GM19468 (cell line): ENCODE results near the gene HIVEP3.

Experiments
- ATAC-seq: cut with Tn5 transposase; IDR thresholded peaks from one replicate; pipeline ENCODE4 v1.9.1; 2021; ENCODE audit warnings: mild to moderate bottlenecking, moderate library complexity, moderate number of reproducible peaks; ENCODE audit not compliant: unreplicated experiment; ENCODE audit errors: extremely low read depth

HIVEP3 gene

DNA sequence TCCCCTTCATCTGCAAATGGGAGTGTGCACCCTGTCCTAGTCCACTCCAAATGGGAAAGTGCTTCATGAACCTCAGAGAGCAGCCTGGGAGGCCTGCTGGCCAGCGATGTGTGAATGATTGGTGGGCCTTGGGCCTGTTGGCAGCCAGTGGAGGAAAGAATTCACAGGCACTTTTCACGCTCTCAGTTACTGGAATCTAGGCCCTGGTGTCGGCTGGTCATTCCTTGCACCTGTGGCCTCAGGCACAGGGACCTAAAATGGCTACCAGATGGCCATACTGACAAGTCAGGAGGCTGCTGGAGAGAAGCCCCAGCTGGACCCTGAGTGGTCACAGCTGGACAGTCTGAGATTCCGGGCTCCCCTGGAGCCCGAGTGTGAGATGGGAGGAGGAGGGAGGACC, 415.8 kb downstream of the HIVEP3 start:
- no peak for ATAC-seq

DNA sequence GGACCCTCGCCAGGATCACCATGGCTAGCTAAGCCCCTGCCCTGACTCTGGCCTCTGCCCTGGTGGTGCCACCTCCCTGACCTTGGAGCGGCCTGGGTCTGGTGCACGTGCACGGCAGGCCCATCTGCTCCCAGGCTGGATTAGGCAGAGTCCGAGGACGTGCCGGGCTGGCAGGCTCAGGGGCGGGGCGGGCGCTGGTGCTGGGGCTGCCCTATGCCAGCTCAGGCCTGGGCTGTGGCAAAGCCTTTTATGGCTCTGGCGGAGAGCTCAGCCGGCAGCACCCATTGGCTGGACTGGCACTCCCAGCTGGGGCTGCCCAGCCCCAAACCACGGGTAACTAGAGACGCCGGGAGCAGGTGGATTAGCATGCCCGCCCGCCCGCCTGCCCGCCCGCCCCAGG, 417.1 kb downstream of the HIVEP3 start:
- no peak for ATAC-seq

DNA sequence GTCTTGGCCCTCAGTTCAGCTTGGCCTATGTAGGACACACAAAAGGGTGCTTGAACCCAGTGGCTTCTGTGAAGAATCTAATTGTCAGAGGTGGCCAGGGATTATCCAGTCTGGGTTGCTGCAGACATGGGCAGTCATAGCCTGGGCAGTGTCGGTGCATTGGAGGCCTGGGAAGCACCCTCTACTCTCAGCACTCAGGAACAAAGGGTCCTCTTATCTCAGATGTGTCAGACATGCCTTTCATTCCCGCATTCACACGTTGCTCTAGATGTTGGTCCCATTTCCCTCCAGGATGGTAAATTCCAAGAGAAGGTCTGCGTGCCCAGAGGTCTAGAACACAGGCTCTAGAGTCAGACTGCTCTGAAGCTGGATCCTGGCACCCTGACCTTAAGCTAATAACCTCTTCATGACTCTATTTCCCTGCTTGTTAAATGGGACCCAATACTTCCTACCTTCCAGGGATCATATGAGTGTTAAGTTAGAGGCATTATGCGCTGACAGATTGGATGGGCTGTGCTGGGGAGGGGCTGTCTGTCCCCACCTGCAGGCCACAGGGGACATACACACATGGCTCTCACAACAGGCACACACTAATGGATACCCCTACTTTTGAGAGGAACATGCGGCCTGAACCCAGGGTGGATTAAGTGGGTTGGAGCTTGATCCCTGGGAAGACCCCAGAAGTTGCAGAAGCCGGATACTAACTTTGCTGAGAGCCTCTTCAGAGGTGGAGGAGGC, 417.8 kb downstream of the HIVEP3 start:
- ATAC-seq: no peak

DNA sequence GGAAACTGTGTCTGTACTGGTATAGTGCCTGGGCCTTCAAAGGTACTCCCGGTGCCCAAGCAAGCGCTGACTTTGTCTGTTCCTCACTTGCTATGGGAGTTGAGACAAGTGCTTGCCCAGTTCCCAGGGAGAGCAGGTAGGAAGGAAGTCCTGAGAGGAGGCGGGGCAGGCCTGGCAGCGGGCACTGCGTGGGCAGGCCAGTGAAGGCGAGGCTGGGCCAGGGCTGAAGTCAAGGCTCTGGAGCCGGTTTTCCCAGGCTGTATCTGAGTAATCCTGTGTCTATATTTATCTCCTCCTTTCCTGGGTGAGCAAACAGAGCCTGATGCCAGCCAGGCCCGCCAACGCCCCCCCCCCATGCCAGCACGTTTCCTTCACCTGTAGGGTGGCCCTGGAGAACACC, 418.3 kb downstream of the HIVEP3 start:
- ATAC-seq: no peak

DNA sequence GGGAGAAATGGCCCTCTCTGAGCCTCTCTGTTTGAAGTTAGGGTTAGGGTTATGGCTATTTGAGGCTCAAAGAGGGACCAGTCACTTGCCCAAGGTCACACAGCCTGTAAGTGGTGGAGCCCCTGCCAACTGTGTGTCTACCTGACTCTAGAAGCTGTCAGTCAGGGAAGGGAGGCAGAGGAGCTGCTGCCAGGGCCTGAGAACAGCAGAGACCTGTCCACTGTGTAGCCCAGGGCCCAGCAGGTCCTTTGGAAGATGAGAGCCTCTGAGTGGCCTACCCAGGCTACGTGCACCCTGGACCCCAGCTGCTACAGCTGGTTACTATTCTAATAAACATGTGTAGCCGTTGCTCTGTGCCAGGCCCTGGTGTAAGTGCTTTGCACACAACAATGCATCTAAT, 419.1 kb downstream of the HIVEP3 start:
- no peak for ATAC-seq

DNA sequence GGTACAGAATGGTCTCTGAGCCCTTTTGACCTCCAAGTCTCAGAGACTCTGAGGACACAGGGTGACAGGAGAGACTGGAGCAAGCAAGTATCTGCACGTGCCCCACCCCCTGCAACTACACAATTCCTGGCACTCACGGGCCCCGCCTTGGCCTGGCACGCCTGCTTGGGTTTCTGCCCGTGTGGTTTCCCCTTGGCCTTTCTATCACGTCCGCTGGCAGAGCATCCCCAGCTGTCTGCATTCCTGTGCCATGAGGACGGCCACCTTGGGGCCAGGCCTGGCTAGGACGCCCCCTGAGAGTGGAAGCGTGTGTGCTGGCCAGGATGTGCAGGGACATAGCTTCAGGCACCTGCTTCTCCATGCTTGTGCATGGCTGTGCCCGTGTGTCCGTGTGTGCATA, 419.9 kb downstream of the HIVEP3 start:
- ATAC-seq: no peak

DNA sequence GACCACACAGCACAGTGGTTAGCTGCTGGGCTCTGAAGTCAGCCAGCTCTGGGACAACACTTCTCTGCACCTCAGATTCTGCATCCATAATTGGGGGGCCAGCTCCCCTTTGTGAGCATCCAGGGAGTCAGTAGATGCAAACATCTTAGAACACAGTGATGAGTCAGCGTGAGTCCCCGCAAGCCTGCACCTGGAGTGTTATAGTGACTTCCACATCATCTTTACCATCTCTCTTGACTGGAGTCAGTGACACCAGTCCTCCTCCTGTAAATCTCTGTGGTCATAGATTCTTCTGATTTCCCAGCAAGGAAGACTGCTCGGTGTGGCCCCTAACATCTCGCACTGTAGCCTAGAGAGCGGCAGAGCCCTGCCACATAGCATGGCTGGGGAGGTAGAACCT, 420.3 kb downstream of the HIVEP3 start:
- no peak for ATAC-seq

DNA sequence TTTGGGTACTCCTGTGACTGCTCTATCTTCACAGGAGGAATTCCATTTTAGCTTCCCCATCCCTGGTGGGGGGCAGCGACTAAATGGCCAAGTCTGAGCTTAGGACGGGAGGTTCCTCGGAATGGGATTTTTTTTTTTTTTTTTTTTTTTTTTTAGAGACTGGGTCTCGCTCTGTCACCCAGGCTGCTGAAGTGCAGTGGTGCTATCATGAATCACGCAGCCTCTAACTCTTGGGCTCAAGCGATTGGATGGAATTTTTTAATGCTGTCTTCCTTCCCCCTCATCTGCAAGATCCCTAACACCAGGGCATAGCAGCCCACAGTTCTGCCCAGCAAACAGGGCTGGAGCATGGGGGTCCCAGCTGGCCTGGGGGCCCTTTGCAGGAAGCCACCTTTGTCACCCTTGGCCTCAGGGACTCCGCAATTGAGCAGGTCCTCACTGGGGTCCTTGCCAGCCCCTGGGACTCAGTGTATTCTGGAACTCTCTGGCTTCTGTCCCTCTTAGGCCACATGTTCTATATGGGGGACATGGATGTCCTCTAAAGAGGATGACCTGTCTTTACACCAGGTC, 421.2 kb downstream of the HIVEP3 start:
- ATAC-seq: no peak

DNA sequence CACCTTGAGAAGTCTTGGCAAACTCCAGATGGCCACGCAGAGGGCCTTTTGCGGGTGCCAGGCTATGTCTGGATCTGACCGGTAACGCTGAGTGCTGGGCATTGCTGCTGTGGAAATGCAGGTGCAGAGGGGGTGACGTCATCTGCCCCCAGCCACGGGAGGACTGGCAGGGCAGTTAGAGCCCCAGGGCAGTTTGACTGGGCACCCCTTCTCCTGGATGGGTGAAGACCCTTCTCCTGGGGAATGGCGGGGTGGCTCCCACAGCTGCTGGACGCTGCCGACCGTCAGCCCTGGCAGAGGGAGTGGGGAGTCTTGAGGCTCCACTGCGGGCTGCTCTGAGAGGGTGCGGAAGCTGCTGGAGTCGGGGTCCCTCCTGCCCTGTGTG, 421.7 kb downstream of the HIVEP3 start:
- no peak for ATAC-seq

DNA sequence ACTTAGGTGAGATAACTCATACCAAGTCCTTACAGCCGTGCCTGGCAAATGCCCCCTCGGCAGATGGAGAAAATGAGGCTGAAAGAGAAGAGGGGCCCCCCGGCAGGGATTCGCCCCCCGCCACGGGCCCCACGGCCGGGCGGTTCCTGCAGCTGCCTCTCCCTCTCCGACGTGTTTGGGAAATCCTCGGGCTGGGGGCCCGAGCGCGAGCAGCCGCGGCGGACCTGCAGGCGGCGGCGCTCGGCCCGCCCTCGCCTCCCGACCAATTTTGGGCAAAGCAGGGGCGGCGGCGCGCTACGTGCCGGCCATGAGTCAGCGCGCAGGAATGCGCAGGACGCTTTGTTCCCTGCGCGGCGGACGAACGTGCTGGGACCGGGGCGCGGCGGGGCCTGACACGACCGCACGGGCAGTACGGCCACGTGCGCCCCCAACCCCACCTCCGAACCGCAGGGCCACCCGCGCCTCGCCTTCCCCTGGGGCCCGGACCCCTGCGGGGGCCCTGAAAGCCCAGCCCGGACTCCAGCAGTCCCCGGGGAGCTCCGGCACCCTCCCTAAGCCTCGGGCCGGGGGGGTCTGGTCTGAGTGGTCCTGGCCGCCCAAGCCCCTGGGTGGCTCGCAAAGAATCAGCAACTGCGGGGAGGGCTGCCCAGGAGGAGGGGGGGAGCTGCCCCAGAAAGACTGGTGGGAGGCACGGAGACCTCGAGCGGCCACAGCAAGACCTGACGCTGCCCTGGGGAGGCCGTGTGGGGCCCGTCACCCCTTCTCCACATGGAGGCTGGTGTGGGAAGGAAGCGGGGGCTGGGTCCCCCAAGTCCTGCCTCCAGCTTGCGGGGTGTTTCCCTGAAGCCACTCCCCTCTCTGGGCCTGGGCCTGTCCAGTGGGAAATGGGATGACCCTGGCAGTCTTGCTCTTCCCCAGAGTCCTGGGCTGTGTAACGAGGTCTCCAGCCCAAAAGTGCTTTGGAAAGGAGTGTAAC, 422.4 kb downstream of the HIVEP3 start:
- no peak for ATAC-seq

DNA sequence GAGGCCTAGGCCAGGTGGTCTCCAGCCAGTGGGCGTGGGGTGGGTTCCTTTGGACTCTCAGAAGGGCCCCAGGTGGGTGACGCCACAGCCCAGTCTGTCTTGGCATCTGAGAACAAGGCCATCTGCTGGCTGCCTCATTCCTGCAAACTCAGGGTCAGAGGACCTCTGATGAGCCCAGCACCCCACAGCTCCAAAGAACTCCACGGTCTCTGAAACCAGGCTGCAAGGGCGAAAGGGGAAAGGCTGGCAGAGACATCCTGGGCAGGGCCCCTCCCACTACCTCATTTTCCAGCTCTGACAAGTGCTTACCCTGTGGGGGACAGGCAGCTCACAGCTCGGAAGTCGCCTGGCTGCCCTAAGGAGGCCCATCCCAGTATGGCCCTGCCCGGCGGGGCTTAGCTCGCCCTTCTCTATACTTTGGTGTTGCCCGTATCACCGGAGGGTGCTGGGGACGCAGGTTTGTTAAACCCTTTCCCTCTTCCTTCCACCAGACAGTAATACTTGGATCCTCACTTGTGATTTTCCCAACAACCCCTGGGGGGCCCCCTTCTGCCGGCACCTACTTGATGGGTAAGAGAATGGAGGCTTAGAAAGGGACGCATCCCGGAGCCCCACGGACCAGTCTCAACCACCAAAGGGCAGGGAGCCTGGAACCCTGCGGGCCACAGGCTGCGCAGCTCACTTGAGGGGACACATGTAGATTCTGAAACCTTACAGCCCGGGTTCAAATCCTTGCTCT, 423.3 kb downstream of the HIVEP3 start:
- ATAC-seq: no peak

DNA sequence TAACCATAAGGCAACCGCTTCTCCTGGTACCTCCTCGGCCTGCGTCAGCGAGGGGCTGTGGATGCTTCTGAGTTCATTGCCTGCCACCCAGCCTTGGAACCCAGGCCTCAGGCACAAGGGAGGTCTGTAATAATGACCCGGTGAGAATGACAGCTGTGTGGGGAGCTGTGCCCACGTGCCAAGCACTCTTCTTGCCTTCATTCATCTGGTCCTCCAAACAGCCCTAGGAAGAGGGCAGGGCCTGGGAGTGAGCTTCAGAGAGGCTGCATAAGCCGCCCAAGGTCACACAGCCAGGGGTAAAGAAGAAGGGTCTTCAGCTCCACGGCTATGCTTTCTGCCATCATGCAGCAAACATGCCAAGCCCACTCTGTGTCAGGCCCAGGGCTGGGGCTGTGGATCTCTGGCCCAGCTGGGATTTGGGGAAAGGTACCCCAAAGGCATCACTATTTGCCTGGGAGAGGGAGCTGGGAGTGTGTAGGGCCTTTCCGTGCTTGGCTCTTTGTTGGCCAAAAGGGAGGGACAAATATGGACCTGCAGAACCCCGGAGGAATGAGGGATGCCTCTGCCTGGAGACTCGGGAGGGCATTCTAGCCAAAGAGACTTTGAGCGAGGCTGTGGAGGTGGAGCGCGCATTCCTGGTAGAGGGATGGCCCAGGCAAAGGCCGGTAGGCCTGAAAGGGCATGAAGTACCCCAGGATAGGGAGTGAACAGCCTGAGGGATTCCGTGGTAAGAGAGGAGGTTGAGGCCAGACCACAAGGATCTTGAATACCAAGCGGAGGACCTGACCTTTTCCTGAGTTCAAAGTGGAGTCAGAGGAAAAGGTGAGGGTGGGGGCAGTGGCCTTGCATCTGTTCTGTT, 424.1 kb downstream of the HIVEP3 start:
- no peak for ATAC-seq

DNA sequence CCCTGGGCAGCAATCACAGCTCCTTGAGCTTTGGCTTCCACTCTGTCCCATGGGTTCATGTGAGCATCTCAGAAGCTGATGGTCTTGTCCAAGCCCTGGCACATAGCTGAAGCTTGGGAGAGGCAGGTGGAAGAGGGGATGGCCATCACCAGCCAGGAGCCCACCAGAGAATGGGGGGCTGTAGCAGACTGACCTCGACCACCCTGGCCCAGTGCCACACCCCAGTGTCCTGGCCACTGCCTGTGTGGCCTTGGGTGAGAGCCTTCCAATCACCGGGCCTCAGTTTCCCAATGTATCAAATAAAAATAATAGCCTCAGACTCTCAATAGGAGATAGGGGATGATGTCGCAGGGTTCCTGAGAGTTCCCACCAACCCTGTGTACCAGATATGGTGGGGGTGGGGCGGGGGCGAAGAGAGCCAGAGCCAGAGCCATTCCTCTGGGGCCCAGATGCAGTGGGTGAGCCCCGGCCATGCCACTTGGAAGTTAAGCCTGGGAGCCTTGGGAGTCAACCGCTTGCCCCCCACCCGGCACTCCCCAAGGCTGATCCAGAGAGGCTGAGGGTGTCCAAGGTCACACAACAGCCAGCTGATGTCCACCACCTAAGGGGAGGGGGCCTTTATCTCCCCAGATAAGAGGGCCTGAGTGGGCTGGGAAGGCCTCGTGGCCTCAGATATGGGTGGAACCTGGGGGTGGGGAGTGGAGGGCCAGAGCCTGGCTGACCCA, 424.9 kb downstream of the HIVEP3 start:
- ATAC-seq: no peak

DNA sequence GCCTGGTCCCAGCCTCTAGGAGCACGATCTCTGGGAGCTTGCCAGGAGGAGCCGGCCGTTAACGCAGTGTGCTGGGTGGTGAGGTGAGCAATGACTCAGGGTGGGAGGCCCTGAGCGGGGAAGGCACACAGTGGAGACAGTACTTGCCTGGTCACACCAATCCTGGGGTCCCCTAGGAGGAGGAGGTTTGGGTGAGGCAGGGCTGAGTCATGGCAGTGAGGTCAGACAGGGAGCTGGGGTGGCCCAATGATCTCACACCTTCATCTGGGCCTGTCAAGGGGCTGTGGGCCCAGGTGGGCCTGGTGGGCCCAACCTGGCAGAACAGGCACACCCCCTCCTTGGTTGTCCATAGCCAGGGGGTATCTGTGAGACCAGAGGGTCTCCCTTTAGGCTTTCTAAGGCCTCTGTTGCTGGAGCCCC, 425.6 kb downstream of the HIVEP3 start:
- ATAC-seq: no peak

DNA sequence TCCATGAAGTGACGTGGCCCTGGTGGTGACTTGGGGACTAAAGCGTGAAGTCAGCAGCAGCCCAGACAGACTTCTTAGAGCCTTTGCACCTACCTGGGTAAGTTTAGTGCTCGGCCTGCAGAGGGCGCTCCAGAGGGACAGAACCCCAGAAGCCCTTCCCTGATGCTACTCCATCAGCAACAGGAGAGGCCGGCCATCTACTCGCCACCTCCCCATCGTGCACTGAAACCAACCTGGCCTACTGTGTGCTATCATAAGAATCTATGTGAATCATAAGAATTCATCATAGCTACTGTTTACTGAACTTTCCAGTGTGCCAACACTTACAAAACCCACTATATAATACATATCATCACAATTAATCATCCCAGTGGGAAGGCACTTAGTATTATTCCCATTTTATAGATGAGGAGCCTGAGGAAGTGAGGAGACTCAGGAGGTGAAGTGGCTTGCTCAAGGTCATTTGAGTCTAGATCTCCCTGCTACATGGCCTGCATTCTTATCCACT, 426.3 kb downstream of the HIVEP3 start:
- ATAC-seq: no peak

DNA sequence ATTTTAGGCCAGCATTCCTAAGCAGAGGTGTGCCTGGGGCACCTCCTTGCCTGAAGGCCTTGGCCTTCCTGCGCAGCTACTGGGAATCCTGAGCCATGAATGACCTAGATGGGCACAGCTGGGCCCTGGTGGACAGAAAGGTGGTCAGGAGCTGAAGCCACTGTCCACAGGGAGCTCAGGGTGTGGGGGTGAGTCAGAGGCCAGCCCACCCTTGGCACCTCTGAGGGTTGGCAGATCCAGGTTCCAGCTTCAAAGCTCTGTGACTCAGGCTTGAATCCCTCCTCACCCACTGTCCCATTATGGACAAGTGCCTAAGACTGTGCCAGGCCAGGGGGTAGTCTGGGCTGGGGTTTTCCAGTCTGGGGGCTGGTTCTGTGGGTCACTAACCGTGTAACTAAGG, 427.8 kb downstream of the HIVEP3 start:
- ATAC-seq: no peak

DNA sequence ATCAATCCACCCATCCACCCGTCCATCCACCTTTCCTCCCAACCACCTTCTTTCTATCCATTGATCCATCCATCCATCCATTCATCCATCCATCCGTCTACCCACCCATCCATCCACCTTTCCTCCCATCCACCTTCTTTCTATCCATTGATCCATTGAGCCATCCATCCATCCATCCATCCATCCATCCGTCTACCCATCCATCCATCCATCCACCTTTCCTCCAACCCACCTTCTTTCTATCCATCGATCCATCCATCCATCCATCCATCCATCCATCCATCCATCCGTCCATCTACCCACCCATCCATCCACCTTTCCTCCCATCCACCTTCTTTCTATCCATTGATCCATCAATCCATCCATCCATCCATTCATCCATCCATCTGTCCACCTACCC, 429.2 kb downstream of the HIVEP3 start:
- no peak for ATAC-seq

DNA sequence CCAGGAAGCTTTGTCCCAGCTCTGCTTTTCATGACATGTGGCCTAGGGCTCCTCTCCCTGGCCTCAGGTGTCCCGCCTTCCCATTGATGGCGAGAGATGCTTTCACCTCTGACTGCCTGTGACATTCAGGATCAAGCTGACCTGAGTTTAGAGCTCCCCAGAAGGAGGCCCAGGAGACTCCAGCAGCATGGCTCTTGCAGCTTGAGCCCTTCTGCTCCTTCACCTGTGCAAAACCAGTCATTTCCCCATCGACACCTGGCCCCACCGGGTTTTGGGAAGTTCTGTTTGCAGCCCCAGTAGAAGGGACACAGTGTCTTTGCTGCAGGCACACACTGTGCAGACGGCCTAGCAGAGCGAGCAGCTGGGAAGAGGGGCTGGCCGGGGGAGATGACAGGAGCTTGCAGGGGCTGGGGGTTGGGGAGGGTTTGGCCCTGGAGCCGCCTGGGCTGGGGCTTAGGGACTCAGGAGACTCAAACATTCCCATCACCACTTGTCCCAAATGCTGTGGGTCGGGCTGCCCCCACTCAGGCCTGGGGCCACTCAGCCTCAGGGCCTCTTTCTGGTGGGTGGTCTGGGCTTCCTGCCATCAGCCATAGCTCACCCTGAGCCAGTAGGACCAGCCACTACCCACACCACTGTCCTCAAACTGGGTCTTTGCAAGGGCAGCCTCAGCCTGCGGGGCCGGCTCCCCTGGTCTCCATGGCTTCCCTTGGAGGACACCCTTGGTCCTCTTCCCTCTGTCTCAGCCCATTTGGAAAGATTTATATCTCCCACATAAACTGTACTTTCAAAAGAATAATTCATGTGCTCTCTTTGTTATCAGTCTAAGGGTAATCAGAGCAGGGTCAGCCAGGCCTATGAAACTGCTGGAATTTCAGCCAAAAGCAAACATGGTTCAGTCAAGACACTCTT, 430.4 kb downstream of the HIVEP3 start:
- no peak for ATAC-seq
